ENCODE measurements around the gene C16orf96.

Gene C16orf96

GRCh38 chr16:4556112-4556511, at the start of gene C16orf96:
TSS of gene C16orf96 (plus strand) at chr16:4556340. CDS start at chr16:4556490, 150 bp downstream.
- H3F3A ChIP-seq (ENCODE audit: insufficient read depth, low read length): no peaks in the 10 kb centered on the region
- H4K20me1 ChIP-seq (ENCODE audit: insufficient read depth, low read length): no peaks in the 10 kb centered on the region
- H3K4me2 ChIP-seq (ENCODE audit: low read length): no peak within 1 kb of the TSS
- no peaks in the 10 kb centered on the region for H3K79me2 ChIP-seq (ENCODE audit: insufficient read depth, low read length)
- H3K27me3 ChIP-seq (ENCODE audit: insufficient read depth, low read length): peaks cover 8% of the 10 kb centered on the region; the same call in 1 of the 2 replicates
- no peak within 1 kb of the TSS for H3K4me3 ChIP-seq (ENCODE audit: low read depth, low read length, poor library complexity, severe bottlenecking)
- H3K4me1 ChIP-seq (ENCODE audit: insufficient read depth, low read length, severe bottlenecking): no peaks in the 10 kb centered on the region
- no peak within 1 kb of the TSS for H3K27ac ChIP-seq (ENCODE audit: low read depth, low read length, poor library complexity, severe bottlenecking)
- no peak within 1 kb of the TSS for H3K9ac ChIP-seq (ENCODE audit: low read length)
- no peak for TF ChIP-seq EZH2 (IDR thresholded peaks at IDR 0.05; ENCODE audit: borderline replicate concordance, low read length)
- TF ChIP-seq CTCF (IDR thresholded peaks at IDR 0.05; ENCODE audit: low read length): no peak
- H3K9me2 ChIP-seq (ENCODE audit: low read depth, low read length): no peaks in the 10 kb centered on the region
- H3K36me3 ChIP-seq (ENCODE audit: insufficient read depth, low read length): no peaks in the 10 kb centered on the region
- H2AFZ ChIP-seq (ENCODE audit: low read length): no peak within 1 kb of the TSS
- no peaks in the 10 kb centered on the region for H3K9me3 ChIP-seq (ENCODE audit: low read length)

- H4K20me1 ChIP-seq (ENCODE audit: insufficient read depth, low read length): no peaks in the 10 kb centered on the region
- no peak overlapping the region for H3K4me2 ChIP-seq (ENCODE audit: low read length)
- peak overlapping the region; percentile 81 for H3K27ac ChIP-seq (ENCODE audit: low read depth, low read length, poor library complexity, severe bottlenecking)
- H3K27me3 ChIP-seq (ENCODE audit: insufficient read depth, low read length): no peaks in the 10 kb centered on the region
- no peak overlapping the region for H3K4me3 ChIP-seq (ENCODE audit: low read depth, low read length, poor library complexity, severe bottlenecking)
- no peak overlapping the region for H2AFZ ChIP-seq (ENCODE audit: low read length)
- peaks cover 22% of the 10 kb centered on the region for H3K4me1 ChIP-seq (ENCODE audit: insufficient read depth, low read length, severe bottlenecking)
- H3K9me2 ChIP-seq (ENCODE audit: low read depth, low read length): no peaks in the 10 kb centered on the region
- TF ChIP-seq EZH2 (IDR thresholded peaks at IDR 0.05; ENCODE audit: borderline replicate concordance, low read length): no peak
- TF ChIP-seq CTCF (IDR thresholded peaks at IDR 0.05; ENCODE audit: low read length): peak; percentile 94
- peaks cover 4% of the 10 kb centered on the region; the same call in 1 of the 2 replicates for H3F3A ChIP-seq (ENCODE audit: insufficient read depth, low read length)
- H3K36me3 ChIP-seq (ENCODE audit: insufficient read depth, low read length): peaks cover 47% of the 10 kb centered on the region
- no peaks in the 10 kb centered on the region for H3K9me3 ChIP-seq (ENCODE audit: low read length)
- no peak overlapping the region for H3K9ac ChIP-seq (ENCODE audit: low read length)
- no peaks in the 10 kb centered on the region for H3K79me2 ChIP-seq (ENCODE audit: insufficient read depth, low read length)
Observed at GRCh38 chr16:4506450-4506849, 49.7 kb upstream of the C16orf96 start.

- peaks cover 58% of the 10 kb centered on the region for H3K36me3 ChIP-seq (ENCODE audit: insufficient read depth, low read length)
- no peak overlapping the region for H3K4me2 ChIP-seq (ENCODE audit: low read length)
- H3K79me2 ChIP-seq (ENCODE audit: insufficient read depth, low read length): no peaks in the 10 kb centered on the region
- no peaks in the 10 kb centered on the region for H3K27me3 ChIP-seq (ENCODE audit: insufficient read depth, low read length)
- no peak overlapping the region for H2AFZ ChIP-seq (ENCODE audit: low read length)
- H3K9ac ChIP-seq (ENCODE audit: low read length): no peak overlapping the region
- H3K9me2 ChIP-seq (ENCODE audit: low read depth, low read length): no peaks in the 10 kb centered on the region
- H3K9me3 ChIP-seq (ENCODE audit: low read length): no peaks in the 10 kb centered on the region
- H3K27ac ChIP-seq (ENCODE audit: low read depth, low read length, poor library complexity, severe bottlenecking): no peak overlapping the region
- no peak overlapping the region for H3K4me3 ChIP-seq (ENCODE audit: low read depth, low read length, poor library complexity, severe bottlenecking)
- no peaks in the 10 kb centered on the region for H4K20me1 ChIP-seq (ENCODE audit: insufficient read depth, low read length)
- H3F3A ChIP-seq (ENCODE audit: insufficient read depth, low read length): peaks cover 4% of the 10 kb centered on the region; the same call in 1 of the 2 replicates
- peaks cover 22% of the 10 kb centered on the region for H3K4me1 ChIP-seq (ENCODE audit: insufficient read depth, low read length, severe bottlenecking)
- no peak for TF ChIP-seq CTCF (IDR thresholded peaks at IDR 0.05; ENCODE audit: low read length)
- no peak for TF ChIP-seq EZH2 (IDR thresholded peaks at IDR 0.05; ENCODE audit: borderline replicate concordance, low read length)
Observed at GRCh38 chr16:4507588-4508345, 48.4 kb upstream of the C16orf96 start.

All from OCI-LY1 (cell line).